ENCODE data around the gene C9orf85.

GRCh38 chr9:71965403-71965802, 54.0 kb downstream of the C9orf85 start:
- TF ChIP-seq CTCF (conservative IDR thresholded peaks at IDR 0.05) (no peak), ZFX (IDR thresholded peaks at IDR 0.05) (no peak)

Data from C4-2B (cell line).